Uterus (tissue), 4 donors: ENCODE data around the gene FSTL5. TPM values are rescaled to one million over a fixed set of nuclear protein-coding genes. Genes with fewer than 3 reads are reported as not detected.

ENCODE experiments used
- DNase-seq, 2 donors: peaks; one replicate each; pipeline ENCODE4 v3.0.0-alpha.2; 2019 to 2020
- H3K27ac ChIP-seq, 2 donors: fragments of 200-600 bp; sonication (generic); 1 replicate in 1 of 2; 2 replicates in 1 of 2; pipeline ENCODE4 v1.5.1; 2016 to 2018
- H3K27me3 ChIP-seq, 2 donors: fragments of 200-600 bp; sonication (generic); one replicate each; pipeline ENCODE4 v1.5.1; 2018 to 2019; ENCODE audit warnings: control low read depth in 1 of 2
- H3K36me3 ChIP-seq, 2 donors: fragments of 200-600 bp; sonication (generic); one replicate each; pipeline ENCODE4 v1.5.1; 2019; ENCODE audit warnings: control low read depth in 1 of 2
- H3K4me1 ChIP-seq, 2 donors: fragments of 200-600 bp; sonication (generic); one replicate each; pipeline ENCODE4 v1.5.1; 2018 to 2019; ENCODE audit warnings: control low read depth in 1 of 2
- H3K4me3 ChIP-seq, 2 donors: fragments of 200-600 bp; sonication (generic); 1 replicate in 1 of 2; 2 replicates in 1 of 2; pipeline ENCODE4 v1.5.1; 2018 to 2019; ENCODE audit warnings: mild to moderate bottlenecking in 1 of 2
- H3K9me3 ChIP-seq, 2 donors: fragments of 200-600 bp; sonication (generic); one replicate each; pipeline ENCODE4 v1.5.1; 2019; ENCODE audit warnings: control low read depth in 1 of 2
- POLR2A ChIP-seq, 2 donors: fragments of 450-650 bp; IDR thresholded peaks; one replicate each; pipeline ENCODE4 v1.6.1; 2016; ENCODE audit warnings: antibody characterized with exemption in 2 of 2, mild to moderate bottlenecking in 1 of 2, moderate library complexity in 1 of 2
- intact Hi-C: fragments of 100-400 bp; cut with DNase I; formaldehyde crosslinking; loops from one replicate; pipeline ENCODE4 v1.15.1; 2023; ENCODE audit warnings: low total_unique reads
- total RNA-seq, 4 donors: library from RNA; depleted of rRNA in 3 of 4; stranded (reverse); fragments of >200 nt in 3 of 4; gene quantifications; one replicate each; pipeline versions ENCODE4 v1.1.0 to v1.2.4, GENCODE V29; 2014 to 2023
- TF ChIP-seq, protein P1 (sequence below), 4 experiments: fragments of 200-600 bp in 2 of 4; fragments of 450-650 bp in 2 of 4; sonication (generic) in 2 of 4; IDR thresholded peaks; one replicate each; pipeline ENCODE4 v1.5.1; 2016 to 2019; ENCODE audit warnings: antibody characterized with exemption in 4 of 4, mild to moderate bottlenecking in 2 of 4, moderate library complexity in 1 of 4
- donor health status: DM: yes; HTN: yes; CAD: no.

The FSTL5 gene
- total RNA-seq, 4 donors from 2014 or later: 2.4 TPM; not detected in 3

DNA sequence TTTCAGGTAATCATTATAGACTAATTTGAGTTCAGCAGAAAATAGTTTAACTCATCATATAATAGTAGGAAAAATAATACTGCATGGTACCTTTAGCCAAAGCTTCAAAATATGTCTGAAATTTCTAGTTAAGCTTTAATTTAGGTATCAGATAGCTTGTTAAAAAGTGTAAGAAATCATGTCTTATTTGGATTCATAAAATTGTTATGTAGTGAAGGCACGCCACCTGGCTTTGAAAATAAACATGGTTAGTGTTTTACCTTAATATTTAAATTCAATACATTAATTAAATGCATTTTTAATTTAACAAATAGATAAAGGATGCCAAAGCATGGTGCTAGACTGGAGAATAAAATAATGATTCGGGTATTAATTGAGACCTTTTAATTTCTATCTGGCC, 211.4 kb downstream of the FSTL5 start:
- no peaks in the 10 kb centered on the region for H3K36me3 ChIP-seq
- DNase-seq: no peak
- H3K9me3 ChIP-seq: no peaks in the 10 kb centered on the region
- H3K27me3 ChIP-seq: no peaks in the 10 kb centered on the region
- H3K4me1 ChIP-seq: no peaks in the 10 kb centered on the region
- intact Hi-C loops: no loop called here
- no peak overlapping the region for H3K27ac ChIP-seq
- H3K4me3 ChIP-seq: no peak overlapping the region
- TF ChIP-seq, protein P1, sequence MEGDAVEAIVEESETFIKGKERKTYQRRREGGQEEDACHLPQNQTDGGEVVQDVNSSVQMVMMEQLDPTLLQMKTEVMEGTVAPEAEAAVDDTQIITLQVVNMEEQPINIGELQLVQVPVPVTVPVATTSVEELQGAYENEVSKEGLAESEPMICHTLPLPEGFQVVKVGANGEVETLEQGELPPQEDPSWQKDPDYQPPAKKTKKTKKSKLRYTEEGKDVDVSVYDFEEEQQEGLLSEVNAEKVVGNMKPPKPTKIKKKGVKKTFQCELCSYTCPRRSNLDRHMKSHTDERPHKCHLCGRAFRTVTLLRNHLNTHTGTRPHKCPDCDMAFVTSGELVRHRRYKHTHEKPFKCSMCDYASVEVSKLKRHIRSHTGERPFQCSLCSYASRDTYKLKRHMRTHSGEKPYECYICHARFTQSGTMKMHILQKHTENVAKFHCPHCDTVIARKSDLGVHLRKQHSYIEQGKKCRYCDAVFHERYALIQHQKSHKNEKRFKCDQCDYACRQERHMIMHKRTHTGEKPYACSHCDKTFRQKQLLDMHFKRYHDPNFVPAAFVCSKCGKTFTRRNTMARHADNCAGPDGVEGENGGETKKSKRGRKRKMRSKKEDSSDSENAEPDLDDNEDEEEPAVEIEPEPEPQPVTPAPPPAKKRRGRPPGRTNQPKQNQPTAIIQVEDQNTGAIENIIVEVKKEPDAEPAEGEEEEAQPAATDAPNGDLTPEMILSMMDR (IDR thresholded peaks at IDR 0.05): no peak
- TF ChIP-seq POLR2A (IDR thresholded peaks at IDR 0.05): no peak

DNA sequence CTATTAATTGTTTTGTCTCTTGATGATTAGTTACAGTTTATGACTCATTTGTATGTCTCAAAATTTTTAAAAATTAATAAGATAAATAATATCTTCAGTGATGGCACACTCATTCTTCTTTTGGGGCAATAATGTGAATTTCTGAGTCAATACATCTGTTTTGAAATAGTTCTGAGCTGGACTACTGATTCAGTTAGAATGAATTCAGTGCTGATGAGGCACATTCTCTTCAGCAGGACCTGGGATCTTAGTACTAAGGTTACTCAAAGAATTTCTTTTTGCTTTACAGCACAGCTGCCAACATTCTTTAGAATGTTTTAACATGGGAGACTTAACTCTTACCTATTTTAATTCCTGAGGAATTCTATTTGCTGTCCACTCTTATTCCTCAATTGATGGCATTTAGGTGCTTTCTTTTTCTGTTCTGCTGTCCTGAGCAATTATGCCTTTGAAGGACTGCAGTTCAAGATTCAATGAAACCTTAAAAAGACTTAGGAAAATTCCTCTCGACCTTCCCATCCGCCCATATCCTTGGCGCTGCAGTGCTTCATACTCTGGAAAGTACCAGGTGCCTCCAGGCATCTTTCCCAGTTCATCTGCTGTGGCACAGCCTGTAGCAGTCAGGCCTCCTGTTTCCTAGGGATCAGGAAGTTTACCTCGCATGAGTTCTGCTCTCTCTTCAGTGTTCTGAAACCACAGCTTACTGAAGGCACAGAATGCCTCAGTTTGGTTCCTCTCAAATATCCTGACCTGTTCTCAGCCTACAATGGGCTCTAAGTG, 213.7 kb downstream of the FSTL5 start:
- no peak overlapping the region for H3K27ac ChIP-seq
- intact Hi-C loops: no loop called here
- H3K27me3 ChIP-seq: no peaks in the 10 kb centered on the region
- TF ChIP-seq, protein P1 (IDR thresholded peaks at IDR 0.05): no peak
- TF ChIP-seq POLR2A (IDR thresholded peaks at IDR 0.05): no peak
- no peaks in the 10 kb centered on the region for H3K4me1 ChIP-seq
- no peaks in the 10 kb centered on the region for H3K9me3 ChIP-seq
- H3K36me3 ChIP-seq: no peaks in the 10 kb centered on the region
- H3K4me3 ChIP-seq: no peak overlapping the region
- no peak for DNase-seq

DNA sequence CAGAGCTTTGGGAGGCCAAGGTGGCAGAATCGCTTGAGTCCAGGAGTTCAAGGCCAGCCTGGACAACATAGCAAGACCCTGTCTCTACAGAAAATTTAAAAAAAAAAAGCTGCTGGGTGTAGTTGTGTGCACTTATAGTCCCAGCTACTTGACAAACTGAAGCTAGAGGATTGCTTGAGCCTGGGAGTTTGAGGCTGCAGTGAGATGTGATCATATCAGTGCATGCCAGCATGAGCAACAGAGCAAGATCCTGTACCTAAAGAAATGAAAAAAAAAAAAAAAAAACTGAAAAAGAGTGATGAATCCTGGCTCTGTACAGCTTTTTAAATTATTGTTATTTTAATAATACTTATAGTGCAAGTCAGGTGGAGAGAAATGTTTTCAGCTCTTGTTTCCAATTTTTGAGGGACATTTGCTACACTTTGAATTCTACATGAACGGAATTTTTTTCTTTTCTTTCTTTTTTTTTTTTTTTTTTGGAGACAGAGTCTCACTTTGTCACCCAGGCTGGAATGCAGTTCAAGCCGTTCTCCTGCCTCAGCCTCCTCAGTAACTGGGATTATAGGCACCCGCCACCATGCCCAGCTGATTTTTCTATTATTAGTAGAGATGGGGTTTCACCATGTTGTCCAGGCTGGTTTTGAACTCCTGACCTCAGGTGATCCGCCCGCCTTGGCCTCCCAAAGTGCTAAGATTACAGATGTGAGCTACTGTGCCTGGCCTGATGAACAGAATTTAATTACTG, 215.6 kb downstream of the FSTL5 start:
- TF ChIP-seq POLR2A (IDR thresholded peaks at IDR 0.05): no peak
- TF ChIP-seq, protein P1 (IDR thresholded peaks at IDR 0.05): no peak
- intact Hi-C loops: no loop called here
- Histone ChIP-seq H3K9me3 (no peaks in the 10 kb centered on the region), H3K27ac (no peak overlapping the region), H3K27me3 (no peaks in the 10 kb centered on the region), H3K36me3 (no peaks in the 10 kb centered on the region), H3K4me1 (no peaks in the 10 kb centered on the region), H3K4me3 (no peak overlapping the region)
- DNase-seq: no peak

DNA sequence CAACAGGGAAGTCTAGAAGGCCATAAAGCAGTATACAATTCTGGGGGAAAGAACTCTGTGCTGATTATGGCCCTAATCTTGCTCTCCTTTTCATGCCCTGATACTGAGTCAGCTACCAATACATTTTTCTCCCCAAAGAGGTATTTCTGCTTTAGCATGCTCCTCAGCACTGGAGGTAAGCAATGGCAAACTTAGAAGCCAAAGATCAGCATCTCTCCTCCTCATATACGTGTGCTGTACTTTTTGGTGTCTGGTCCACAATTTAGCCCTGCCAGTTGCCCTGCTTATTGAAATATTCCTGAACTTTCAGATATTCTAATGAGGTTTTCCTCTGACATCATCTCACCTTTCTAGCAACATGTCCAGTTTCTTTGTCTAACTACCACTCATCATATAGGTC, 226.2 kb downstream of the FSTL5 start:
- DNase-seq: no peak
- Histone ChIP-seq H3K36me3 (no peaks in the 10 kb centered on the region), H3K27me3 (no peaks in the 10 kb centered on the region), H3K4me3 (no peak overlapping the region), H3K27ac (no peak overlapping the region), H3K4me1 (no peaks in the 10 kb centered on the region), H3K9me3 (no peaks in the 10 kb centered on the region)
- no peak for TF ChIP-seq POLR2A (IDR thresholded peaks at IDR 0.05)
- TF ChIP-seq, protein P1 (IDR thresholded peaks at IDR 0.05): no peak
- intact Hi-C loops: no loop called here
